Spinal cord (tissue), 10 donors: ENCODE results near the gene MSX2. TPM values are rescaled to one million over a fixed set of nuclear protein-coding genes. Genes with fewer than 3 reads are reported as not detected.
"Not testable (repeated sequence)": the region's sequence is repeated elsewhere in the genome, so short reads cannot be mapped to it uniquely, and the experiment has no call there.

Experiments used
- DNase-seq, 6 donors: peaks; one replicate each; pipeline versions ENCODE4 v3.0.0 to v3.0.0-alpha.2; 2013 to 2015; ENCODE audit warnings: low spot score in 6 of 6, low read depth in 4 of 6
- H3K27ac ChIP-seq: one replicate; pipeline ENCODE4 v1.5.1; 2013; ENCODE audit warnings: low read depth, low read length, control low read depth
- H3K27me3 ChIP-seq: one replicate; pipeline ENCODE4 v1.6.1; 2013; ENCODE audit warnings: low read length; ENCODE audit not compliant: control insufficient read depth, insufficient read depth
- H3K36me3 ChIP-seq: one replicate; pipeline ENCODE4 v1.6.1; 2013; ENCODE audit warnings: low read length; ENCODE audit not compliant: control insufficient read depth, insufficient read depth
- H3K4me1 ChIP-seq: one replicate; pipeline ENCODE4 v1.6.1; 2013; ENCODE audit warnings: low read length; ENCODE audit not compliant: control insufficient read depth, insufficient read depth
- H3K4me3 ChIP-seq: one replicate; pipeline ENCODE4 v1.5.1; 2013; ENCODE audit warnings: low read depth, low read length, control low read depth
- H3K9me3 ChIP-seq: one replicate; pipeline ENCODE4 v1.6.1; 2013; ENCODE audit warnings: low read length; ENCODE audit not compliant: control insufficient read depth, insufficient read depth
- WGBS: methylation state at CpG from one replicate; pipeline ENCODE4 v1.1.5; 2013; ENCODE audit warnings: missing lambda C conversion rate; ENCODE audit not compliant: insufficient coverage; 5-methylcytosine and 5-hydroxymethylcytosine counted together
- polyA plus RNA-seq, 2 donors: library from polyadenylated mRNA; unstranded; fragments of 120-200 nt; gene quantifications; one replicate each; pipeline ENCODE4 v1.2.1, GENCODE V29; 2013; ENCODE audit not compliant: insufficient read length in 2 of 2
- total RNA-seq, 2 donors: library from RNA; depleted of rRNA in 1 of 2; stranded (reverse); fragments of 120-200 nt in 1 of 2; fragments of >200 nt in 1 of 2; gene quantifications; one replicate each; pipeline versions ENCODE4 v1.2.3 to v1.2.4, GENCODE V29; 2013 to 2014
- donor health status: healthy.

MSX2 gene
- total and polyA plus RNA-seq, 4 donors = 2.6 to 7.3 (median 5.2) TPM

- H3K27ac ChIP-seq = no peak overlapping the region
- H3K27me3 ChIP-seq = peaks cover 15% of the 10 kb centered on the region
- no peaks in the 10 kb centered on the region for H3K36me3 ChIP-seq
- DNase-seq = no peak
- WGBS = no CpG with 5 or more reads among the region's 5 CpGs
- no peaks in the 10 kb centered on the region for H3K9me3 ChIP-seq
- no peak overlapping the region for H3K4me3 ChIP-seq
- H3K4me1 ChIP-seq = peaks cover 5% of the 10 kb centered on the region
Measured at GRCh38 chr5:174741352-174741751, 17.0 kb downstream of the MSX2 start.

- 100% methylated on average over 1 of the region's 2 CpGs for WGBS
- no peak overlapping the region for H3K4me3 ChIP-seq
- H3K27me3 ChIP-seq = no peaks in the 10 kb centered on the region
- no peak for DNase-seq
- no peaks in the 10 kb centered on the region for H3K9me3 ChIP-seq
- peaks cover 5% of the 10 kb centered on the region for H3K4me1 ChIP-seq
- no peak overlapping the region for H3K27ac ChIP-seq
- H3K36me3 ChIP-seq = no peaks in the 10 kb centered on the region
Measured at GRCh38 chr5:174744896-174745295, 20.5 kb downstream of the MSX2 start.

- Histone ChIP-seq H3K36me3 (no peaks in the 10 kb centered on the region), H3K4me3 (no peak overlapping the region), H3K27me3 (no peaks in the 10 kb centered on the region), H3K4me1 (peaks cover 5% of the 10 kb centered on the region), H3K9me3 (no peaks in the 10 kb centered on the region), H3K27ac (no peak overlapping the region)
- 20% methylated on average over 7 of the region's 8 CpGs for WGBS
- DNase-seq = peak in 2 of 6 donors; percentile 38 to 58
Measured at GRCh38 chr5:174745590-174746103, 21.3 kb downstream of the MSX2 start.

- Histone ChIP-seq H3K36me3 (no peaks in the 10 kb centered on the region), H3K27me3 (no peaks in the 10 kb centered on the region), H3K4me1 (peaks cover 7% of the 10 kb centered on the region), H3K27ac (no peak overlapping the region), H3K4me3 (no peak overlapping the region), H3K9me3 (no peaks in the 10 kb centered on the region)
- 0% methylated on average over 1 of the region's 3 CpGs for WGBS
- DNase-seq = peak in 1 of 6 donors; percentile 55
Measured at GRCh38 chr5:174750711-174751110, 26.3 kb downstream of the MSX2 start.

GRCh38 chr5:174751154-174752000 is 27.0 kb downstream of the MSX2 start:
- DNase-seq = peak in 5 of 6 donors; percentile 43 to 89 (median 53)
- WGBS = under 1% methylated on average over 86 of the region's 89 CpGs
- no peaks in the 10 kb centered on the region for H3K36me3 ChIP-seq
- peaks cover 7% of the 10 kb centered on the region for H3K4me1 ChIP-seq
- peak overlapping the region; percentile 51 for H3K4me3 ChIP-seq
- H3K27ac ChIP-seq = peak overlapping the region; percentile 73
- no peaks in the 10 kb centered on the region for H3K27me3 ChIP-seq
- H3K9me3 ChIP-seq = no peaks in the 10 kb centered on the region

- Histone ChIP-seq H3K4me1 (peaks cover 7% of the 10 kb centered on the region), H3K4me3 (peak overlapping the region; percentile 51), H3K27me3 (no peaks in the 10 kb centered on the region), H3K36me3 (no peaks in the 10 kb centered on the region), H3K27ac (no peak overlapping the region), H3K9me3 (no peaks in the 10 kb centered on the region)
- 78% methylated on average over 3 of the region's 5 CpGs for WGBS
- DNase-seq = peak in 1 of 6 donors; percentile 4
Measured at GRCh38 chr5:174752121-174752520, 27.7 kb downstream of the MSX2 start.

GRCh38 chr5:174755106-174755505 is 30.7 kb downstream of the MSX2 start:
- peak in 1 of 6 donors; percentile 2 for DNase-seq
- Histone ChIP-seq H3K27ac (no peak overlapping the region), H3K9me3 (no peaks in the 10 kb centered on the region), H3K36me3 (no peaks in the 10 kb centered on the region), H3K4me3 (no peak overlapping the region), H3K27me3 (no peaks in the 10 kb centered on the region), H3K4me1 (peaks cover 7% of the 10 kb centered on the region)
- no CpG with 5 or more reads among the region's 2 CpGs for WGBS

- no peaks in the 10 kb centered on the region for H3K9me3 ChIP-seq
- H3K4me3 ChIP-seq = no peak overlapping the region
- no peak for DNase-seq
- no peaks in the 10 kb centered on the region for H3K36me3 ChIP-seq
- 74% methylated on average over 3 of the region's 3 CpGs for WGBS
- no peak overlapping the region for H3K27ac ChIP-seq
- H3K4me1 ChIP-seq = no peaks in the 10 kb centered on the region
- no peaks in the 10 kb centered on the region for H3K27me3 ChIP-seq
Measured at GRCh38 chr5:174759091-174759490, 34.7 kb downstream of the MSX2 start.

GRCh38 chr5:174760721-174761120 is 36.3 kb downstream of the MSX2 start:
- Histone ChIP-seq H3K4me1 (no peaks in the 10 kb centered on the region), H3K36me3 (no peaks in the 10 kb centered on the region), H3K9me3 (no peaks in the 10 kb centered on the region), H3K27ac (no peak overlapping the region), H3K27me3 (no peaks in the 10 kb centered on the region), H3K4me3 (no peak overlapping the region)
- DNase-seq = no peak
- WGBS = 94% methylated on average over 9 of the region's 11 CpGs

GRCh38 chr5:174761341-174761740 is 37.0 kb downstream of the MSX2 start:
- WGBS = no CpG with 5 or more reads among the region's 2 CpGs
- H3K4me1 ChIP-seq, DNase-seq, H3K36me3 ChIP-seq, H3K27me3 ChIP-seq, H3K4me3 ChIP-seq, H3K9me3 ChIP-seq, H3K27ac ChIP-seq: not testable (repeated sequence)
